COLO668 (cell line): ENCODE data around the gene PLPP3.

Experiments used
- DNase-seq: peaks from one replicate; lab custom pipeline; 2025; ENCODE audit not compliant: unreplicated experiment; lab: John Stamatoyannopoulos, UW

The PLPP3 gene

DNA sequence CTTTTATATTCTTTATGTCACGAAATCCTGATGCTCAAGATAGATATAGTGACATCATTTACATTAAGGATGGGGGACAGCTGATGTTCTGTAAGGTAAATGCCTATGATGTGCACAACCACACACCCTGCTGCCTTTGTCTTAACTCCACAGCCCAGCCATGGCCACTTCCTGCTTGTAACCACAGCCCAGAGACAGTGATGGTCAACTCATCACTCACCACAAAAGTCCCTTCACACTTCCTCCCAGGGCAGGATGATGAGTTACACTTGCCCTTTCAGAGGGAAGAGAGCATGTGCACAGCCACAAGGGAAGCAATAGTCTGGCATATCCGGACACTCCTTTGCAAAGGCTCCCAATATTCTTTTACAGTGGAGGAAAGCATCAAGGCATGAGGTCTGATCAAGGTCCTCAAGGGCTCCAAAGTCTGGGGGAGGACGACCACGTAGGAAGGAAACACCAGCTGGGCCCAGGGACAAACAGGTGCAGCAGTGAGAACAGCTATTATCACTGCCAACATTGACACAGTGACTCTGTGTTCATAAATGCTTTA is 53.8 kb downstream of the PLPP3 start:
- peak; percentile 87 for DNase-seq

DNA sequence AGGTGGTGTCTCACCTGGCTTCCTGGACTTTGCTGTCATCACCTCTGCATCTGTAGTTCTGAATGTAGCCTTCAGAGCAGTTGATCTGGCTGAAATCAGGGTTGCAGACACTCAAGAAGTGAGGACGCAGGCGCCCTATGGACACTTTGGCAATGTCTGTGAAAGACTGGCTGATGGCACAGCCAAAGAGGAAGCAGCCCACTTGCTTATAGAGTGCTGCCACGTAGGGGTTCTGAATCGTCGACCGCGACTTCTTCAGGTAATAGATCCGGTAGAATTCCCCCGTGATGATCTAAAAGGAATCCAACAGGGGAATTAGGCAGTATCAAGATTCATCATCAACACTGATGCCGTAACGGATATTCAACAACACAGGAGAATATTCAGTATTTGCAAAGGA is 55.1 kb downstream of the PLPP3 start:
- no peak for DNase-seq

GRCh38 chr1:56522680-56523079 is 56.7 kb downstream of the PLPP3 start:
- no peak for DNase-seq

DNA sequence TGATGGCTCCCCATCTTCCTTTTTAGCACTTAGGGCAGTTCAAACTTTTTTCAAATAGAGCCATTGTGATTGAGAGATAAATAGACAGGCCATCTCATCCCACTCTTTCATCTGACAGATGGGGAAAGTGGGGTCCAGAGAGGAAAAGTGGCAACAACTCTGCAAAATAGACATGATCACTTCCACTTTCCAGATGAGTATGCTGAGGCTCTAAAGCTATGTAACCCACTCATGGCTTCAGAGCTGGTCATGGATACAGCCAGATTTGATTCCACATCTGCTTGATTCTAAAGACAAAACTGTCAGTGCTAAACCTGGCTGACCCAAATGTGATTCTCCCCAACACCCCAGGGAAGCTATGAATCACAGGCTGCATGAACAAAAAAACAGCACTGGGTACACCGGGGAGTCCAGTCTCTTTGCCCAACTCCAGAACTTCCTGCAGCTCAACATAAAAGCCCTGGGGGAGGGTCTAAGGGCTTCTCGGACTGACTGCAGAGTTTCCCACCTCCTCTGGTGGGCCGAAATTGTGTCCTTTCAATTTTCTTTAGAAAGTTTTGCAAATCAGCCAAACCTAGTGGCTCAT is 59.3 kb downstream of the PLPP3 start:
- no peak for DNase-seq

GRCh38 chr1:56517404-56518130 is 61.8 kb downstream of the PLPP3 start:
- no peak for DNase-seq

DNA sequence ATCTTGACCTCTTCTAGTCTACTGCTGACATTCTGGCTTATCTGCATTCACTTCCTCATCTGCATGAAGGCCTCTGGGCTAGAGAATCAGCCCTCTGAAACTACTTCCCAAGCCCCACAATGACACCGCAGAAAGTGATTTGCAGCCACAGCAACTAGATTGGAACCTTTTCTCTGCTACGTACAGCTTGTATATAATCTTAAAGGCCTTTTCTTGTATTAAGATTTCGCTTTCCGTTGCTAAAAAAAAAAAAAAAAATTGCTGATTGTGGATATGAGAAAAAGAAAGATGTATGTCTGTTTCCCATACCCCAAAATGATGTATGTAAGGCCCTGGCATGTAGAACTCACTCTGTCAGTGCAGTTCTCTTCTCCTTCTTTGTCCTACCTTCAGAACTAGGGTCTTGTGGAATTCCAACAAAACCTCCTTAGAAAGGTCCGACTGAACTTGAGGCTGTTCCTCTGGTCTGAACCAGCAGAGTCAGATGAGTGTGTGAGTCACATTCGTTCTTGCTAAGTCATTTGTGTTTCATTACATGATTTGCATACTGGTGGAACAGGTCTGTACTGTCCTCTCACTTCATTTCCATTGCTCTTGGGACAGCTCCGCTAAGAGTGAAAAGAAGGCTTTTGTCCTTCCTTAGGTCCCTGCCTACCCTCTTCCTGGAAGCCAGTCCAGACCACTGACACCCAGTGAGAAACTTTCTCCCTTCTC is 62.7 kb downstream of the PLPP3 start:
- DNase-seq = peak; percentile 50

DNA sequence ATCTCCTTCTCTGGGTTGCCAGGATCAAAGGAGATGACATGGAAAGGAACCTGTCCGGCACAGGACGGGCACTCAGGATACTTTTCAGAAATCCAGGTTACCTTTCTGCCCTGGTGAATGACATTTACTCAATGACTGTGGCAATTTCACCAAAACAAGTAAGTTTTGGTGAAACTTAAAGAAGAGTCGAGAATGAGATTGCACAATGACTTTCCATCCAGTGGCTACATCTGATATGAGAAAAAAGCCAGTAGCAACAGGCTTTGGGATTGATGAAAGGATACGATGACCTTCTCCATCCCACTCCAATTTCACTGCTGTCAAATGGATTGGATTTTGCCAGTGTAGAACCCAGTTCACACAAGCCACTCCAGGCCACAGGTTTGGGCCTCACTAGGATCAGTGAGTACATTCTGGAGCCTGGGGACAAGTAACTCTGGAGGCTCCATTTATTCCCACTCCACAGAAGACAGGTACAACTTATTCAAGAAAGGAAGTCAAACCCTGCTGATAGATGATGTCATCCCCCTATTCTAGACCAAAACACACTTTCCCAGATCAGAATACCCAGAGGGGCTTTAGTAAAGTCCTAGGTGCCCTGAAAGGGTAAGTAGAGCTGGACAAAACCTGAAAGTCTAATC is 63.3 kb downstream of the PLPP3 start:
- no peak for DNase-seq

GRCh38 chr1:56512724-56513494 is 66.5 kb downstream of the PLPP3 start:
- no peak for DNase-seq

DNA sequence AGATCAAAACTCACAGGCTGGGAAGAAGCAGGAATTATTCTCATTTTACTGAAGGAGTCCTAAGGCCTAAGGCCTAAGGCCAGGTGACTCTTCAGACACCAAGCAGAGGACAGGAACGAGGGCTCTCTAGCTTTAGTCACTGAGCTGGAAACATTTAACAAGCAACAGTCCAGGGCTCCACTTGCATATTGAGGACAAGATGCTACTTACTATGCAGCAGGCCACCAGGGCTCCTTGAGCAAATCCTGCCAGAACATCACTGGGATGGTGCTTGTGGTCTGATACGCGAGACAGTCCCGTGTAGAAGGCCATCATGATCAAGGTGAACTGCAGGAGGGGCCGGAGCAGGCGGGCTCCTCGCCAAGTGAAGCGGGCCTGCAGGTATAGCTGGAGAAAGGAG is 67.6 kb downstream of the PLPP3 start:
- no peak for DNase-seq

- no peak for DNase-seq
Measured at GRCh38 chr1:56511364-56511763, 68.0 kb downstream of the PLPP3 start.

GRCh38 chr1:56510642-56511021 is 68.7 kb downstream of the PLPP3 start:
- no peak for DNase-seq

- no peak for DNase-seq
Measured at GRCh38 chr1:56509713-56510641, 69.4 kb downstream of the PLPP3 start.

- no peak for DNase-seq
Measured at GRCh38 chr1:56508523-56508983, 70.8 kb downstream of the PLPP3 start.

- DNase-seq = no peak
Measured at GRCh38 chr1:56507925-56508522, 71.3 kb downstream of the PLPP3 start.

DNA sequence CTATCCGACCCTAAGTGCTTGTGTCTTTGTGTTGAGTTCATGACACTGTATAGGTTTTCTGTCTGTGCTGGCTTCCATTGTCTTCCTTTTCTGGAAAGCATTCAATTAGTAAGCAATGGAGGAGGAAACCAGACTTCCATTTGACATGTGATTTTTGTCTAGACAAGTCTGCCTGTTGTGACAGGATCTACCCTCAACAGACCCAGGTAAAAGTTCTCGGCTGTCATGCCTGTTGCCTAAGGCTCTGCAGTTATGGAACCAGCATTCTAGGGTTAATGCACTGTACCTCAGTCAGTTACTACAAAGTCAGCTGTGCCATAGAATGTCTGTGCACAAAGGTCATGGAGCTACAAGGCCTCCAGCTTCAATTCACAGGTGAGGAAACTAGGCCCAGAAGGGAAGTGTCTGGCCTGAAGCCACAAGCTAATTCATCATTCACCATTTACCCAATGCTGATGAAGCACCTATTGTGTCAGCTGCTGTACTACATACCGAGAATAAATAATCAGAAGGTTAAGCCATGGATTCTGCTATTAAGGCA is 72.3 kb downstream of the PLPP3 start:
- DNase-seq = no peak

DNA sequence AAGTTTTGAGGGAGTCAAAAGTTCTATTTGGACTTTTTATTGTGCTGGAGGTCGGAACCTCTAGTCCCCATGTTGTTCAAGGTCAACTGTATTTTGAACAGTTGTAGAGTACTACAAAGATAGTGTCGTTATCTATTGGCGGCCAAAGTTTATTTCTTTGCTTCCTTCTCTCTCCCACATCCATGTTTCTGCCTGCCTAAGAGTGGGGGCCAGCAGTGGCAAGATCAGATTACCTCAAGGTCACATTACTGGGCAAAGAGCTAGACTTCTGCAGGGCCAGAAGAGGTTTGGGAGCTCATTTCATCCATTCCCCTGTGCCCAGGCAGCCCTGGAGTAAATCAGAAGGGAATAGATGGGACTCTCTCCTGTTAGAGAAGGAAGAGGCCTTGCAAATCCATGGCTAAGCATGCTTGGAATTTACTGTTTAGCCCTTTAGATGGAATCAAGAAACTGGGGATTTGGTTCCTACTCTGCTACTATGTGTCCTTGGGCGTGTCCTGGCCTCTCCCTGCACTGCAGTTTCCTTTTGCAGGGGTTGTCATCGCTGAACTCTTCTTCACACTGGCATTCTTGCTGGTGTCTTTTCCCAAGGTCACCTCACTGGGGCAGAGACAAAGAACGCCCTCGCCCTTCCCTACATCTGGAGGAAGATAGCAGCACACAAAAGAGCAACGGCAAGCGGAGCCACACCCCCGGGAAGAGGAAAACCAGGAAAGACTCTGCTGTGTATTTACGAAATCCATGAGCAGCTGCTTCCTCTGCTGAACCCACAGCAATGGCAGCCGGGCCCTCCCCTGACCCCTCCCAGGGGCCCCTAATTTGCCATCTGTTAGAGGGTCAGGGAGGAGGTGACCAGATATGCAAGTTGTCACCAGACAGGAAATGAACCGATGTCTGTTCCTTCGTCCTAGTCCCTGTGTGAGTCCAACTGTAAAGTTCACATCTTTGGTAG is 73.3 kb downstream of the PLPP3 start:
- no peak for DNase-seq

GRCh38 chr1:56502700-56503245 is 76.6 kb downstream of the PLPP3 start:
- DNase-seq = no peak

GRCh38 chr1:56501888-56502287 is 77.5 kb downstream of the PLPP3 start:
- DNase-seq = no peak
